GM13977 (cell line): ENCODE measurements around the gene DLG2.

Experiments
- DNase-seq: peaks from one replicate; pipeline ENCODE4 v3.0.0; 2012; ENCODE audit warnings: low spot score
- in situ Hi-C: fragments of 300-500 bp; cut with MboI; formaldehyde crosslinking; loops from one replicate; pipeline ENCODE4 v1.12.0; 2022; ENCODE audit warnings: low sequenced_read_pairs, low pct_unique_long_range_greater_than_20kb, mixed read lengths, inconsistent platforms; ENCODE audit not compliant: unreplicated experiment
- TF ChIP-seq, protein P1 (sequence below): IDR thresholded peaks from 2 replicates; pipeline ENCODE4 v1.5.1; 2012; ENCODE audit warnings: mild to moderate bottlenecking, control low read depth; ENCODE audit not compliant: insufficient read depth; ENCODE audit errors: extremely low read depth, missing control alignments

The DLG2 gene

DNA sequence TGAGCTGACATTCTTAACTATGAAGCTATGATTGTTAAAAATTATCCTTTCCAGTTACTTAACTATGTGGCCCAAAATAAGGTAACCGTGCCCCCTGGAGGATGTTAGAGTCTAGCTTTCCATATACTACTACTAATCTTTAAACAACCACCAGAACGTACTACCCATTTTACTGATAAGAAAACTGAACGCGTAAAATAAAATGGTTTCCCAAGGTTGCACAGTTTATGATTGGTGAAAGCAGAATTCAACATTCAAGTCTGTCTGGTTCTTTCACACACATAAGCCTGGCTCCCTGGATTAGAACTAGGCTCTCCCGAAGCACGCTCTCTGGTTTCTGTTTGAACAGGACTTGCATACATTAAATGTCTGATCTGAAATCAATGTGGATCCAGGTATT lies 1903.1 kb downstream of the DLG2 start:
- in situ Hi-C loops, result loop anchor here (25.0 kb wide), 2 partner anchors 437 to 637 kb away; partner anchors contain the start of gene CCDC90B
- TF ChIP-seq, protein P1, sequence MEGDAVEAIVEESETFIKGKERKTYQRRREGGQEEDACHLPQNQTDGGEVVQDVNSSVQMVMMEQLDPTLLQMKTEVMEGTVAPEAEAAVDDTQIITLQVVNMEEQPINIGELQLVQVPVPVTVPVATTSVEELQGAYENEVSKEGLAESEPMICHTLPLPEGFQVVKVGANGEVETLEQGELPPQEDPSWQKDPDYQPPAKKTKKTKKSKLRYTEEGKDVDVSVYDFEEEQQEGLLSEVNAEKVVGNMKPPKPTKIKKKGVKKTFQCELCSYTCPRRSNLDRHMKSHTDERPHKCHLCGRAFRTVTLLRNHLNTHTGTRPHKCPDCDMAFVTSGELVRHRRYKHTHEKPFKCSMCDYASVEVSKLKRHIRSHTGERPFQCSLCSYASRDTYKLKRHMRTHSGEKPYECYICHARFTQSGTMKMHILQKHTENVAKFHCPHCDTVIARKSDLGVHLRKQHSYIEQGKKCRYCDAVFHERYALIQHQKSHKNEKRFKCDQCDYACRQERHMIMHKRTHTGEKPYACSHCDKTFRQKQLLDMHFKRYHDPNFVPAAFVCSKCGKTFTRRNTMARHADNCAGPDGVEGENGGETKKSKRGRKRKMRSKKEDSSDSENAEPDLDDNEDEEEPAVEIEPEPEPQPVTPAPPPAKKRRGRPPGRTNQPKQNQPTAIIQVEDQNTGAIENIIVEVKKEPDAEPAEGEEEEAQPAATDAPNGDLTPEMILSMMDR, result peak; percentile 61

DNA sequence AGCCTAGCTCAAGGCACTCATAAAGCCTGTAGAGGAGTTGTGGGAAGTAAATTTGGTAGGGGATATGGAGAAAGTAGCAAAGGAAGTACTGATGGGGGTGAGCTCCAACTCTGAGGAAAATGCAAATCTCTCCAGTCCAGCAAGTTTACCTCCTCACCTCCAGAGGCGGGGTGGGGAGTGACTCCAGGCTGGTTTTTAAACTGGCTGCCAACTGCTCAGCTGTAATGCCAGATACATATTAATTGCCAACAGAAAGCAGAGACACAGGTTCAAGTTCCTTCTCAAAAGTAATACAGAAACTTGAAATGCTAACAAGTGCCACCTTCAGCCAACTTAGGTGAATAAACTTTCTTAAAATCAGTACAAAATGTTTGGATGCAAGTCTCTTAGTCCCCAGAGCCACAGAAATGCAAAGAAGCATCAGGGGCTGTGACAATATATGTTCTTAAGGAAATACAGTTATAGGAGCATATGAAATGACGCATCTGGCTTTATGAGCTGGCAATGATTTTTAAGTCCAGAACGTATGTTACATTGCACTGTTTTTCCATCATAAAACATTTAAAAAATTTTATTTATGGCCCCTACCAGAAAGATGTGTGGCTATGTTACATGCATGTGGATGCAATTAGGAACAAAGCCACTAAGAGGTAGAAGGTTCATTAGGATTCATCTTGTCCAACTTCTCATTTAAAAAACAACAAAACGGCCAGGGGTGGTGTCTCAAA lies 1904.6 kb downstream of the DLG2 start:
- TF ChIP-seq, protein P1, result no peak
- DNase-seq, result no peak
- in situ Hi-C loops, result loop anchor here (25.0 kb wide), 2 partner anchors 435 to 635 kb away; partner anchors contain the start of gene CCDC90B

More for the DNA sequence above, 1903.1 kb downstream of the DLG2 start:
- peak; percentile 26 for DNase-seq

DNA sequence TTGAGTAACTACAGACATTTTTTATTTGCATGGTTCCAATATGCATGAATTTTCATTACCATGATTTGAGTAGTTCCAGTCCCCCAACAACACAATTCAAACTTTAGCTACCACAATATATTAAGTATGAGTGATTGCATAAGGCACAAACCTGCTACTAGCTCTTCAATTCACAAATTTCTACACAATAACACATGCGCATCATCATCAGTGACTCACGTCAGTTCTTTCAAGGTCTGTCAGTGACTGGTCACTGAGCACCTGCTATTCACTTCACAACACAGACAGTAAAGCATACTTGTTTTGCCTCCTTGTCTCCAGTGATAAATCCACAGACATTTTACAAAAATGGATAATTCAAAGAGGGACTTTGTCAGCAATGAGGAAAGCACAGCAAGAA lies 1905.9 kb downstream of the DLG2 start:
- no peak for DNase-seq
- in situ Hi-C loops, result loop anchor here (25.0 kb wide), 2 partner anchors 434 to 634 kb away; partner anchors contain the start of gene CCDC90B
- TF ChIP-seq, protein P1, result no peak

DNA sequence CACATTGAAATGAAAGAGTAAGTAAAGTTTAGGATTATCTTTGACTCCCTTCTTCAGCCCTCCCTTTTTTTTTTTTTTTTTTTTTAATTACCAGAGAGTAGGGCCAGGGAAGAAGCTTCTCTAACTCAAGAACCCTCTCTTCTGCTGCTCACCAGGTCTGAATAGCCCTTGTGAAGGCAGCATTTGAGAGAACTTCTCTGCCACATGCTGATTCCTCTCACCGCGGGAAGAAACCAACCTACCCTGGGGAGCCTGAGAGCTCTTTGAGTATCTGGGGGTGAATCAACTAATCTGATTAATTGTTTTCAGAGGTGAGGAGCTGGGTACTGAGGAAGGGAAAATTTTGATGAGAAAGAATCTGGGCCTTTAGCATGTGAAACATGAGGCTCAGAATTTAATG lies 1906.5 kb downstream of the DLG2 start:
- in situ Hi-C loops, result loop anchor here (25.0 kb wide), 2 partner anchors 433 to 633 kb away; partner anchors contain the start of gene CCDC90B
- DNase-seq, result no peak
- TF ChIP-seq, protein P1, result no peak

DNA sequence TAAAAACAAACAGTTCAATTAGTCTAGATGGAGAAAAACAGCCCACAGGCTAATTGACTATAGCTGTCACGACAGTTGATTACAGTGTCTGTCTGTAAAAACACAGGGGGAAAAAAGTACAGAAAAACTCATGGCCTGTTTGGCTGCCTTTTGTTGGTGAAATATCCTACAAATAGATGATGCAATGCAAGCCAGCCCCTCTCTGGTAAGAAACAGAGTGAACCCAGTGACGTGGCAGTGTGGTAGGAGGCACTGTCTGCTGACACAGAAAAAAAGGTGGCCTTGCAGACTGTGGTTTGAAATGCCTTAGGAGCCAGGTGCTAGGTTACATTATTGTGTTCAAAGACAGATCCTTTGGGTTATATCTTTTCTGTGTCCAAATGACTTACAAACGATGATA lies 1909.6 kb downstream of the DLG2 start:
- TF ChIP-seq, protein P1, result no peak
- DNase-seq, result no peak
- in situ Hi-C loops, result loop anchor here (25.0 kb wide), 2 partner anchors 430 to 630 kb away; partner anchors contain the start of gene CCDC90B

DNA sequence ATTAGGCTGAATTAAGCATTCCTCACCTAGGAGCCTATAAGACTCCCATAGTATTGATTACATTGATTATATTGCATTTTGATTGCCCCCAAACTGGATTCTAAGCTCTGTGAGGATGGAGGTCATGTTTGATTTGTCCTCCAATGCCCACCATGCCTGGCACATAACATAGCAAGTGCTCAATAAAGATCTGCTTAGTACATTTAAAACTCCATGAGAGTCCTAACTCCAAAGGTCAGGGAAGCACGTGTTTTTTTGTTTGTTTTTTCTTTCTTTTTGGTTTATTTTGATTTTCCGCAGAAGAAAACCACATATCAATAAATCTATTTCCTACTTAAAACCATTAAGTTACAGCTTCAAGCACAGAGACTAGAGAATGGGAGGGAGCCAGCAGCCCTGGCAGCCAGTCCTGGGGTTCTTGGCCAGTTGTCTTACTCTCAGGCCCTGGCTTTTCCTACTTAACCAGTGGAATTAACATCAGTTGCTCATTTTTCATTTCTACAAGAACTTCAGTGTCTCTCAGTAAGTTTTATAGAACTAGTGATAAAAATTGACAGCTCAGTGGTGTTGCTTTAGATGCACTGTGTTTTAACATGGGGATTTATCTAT lies 1911.1 kb downstream of the DLG2 start:
- no peak for DNase-seq
- in situ Hi-C loops, result loop anchor here (25.0 kb wide), 2 partner anchors 429 to 629 kb away; partner anchors contain the start of gene CCDC90B

More for the DNA sequence above, 1911.1 kb downstream of the DLG2 start:
- TF ChIP-seq, protein P1, result no peak
